GM21515 (cell line): Measurements from ENCODE around the gene MARCHF10.
"Not testable (repeated sequence)": the region's sequence is repeated elsewhere in the genome, so short reads cannot be mapped to it uniquely, and the experiment has no call there.

Source experiments
- ATAC-seq: cut with Tn5 transposase; IDR thresholded peaks from one replicate; pipeline ENCODE4 v1.9.1; 2021; ENCODE audit not compliant: unreplicated experiment

MARCHF10 gene

GRCh38 chr17:62791235-62791734, 16.8 kb downstream of the MARCHF10 start:
- ATAC-seq, result no peak

- no peak for ATAC-seq
Observed at GRCh38 chr17:62790564-62790986, 17.5 kb downstream of the MARCHF10 start.

- ATAC-seq, result no peak
Observed at GRCh38 chr17:62787366-62787765, 20.7 kb downstream of the MARCHF10 start.

- no peak for ATAC-seq
Observed at GRCh38 chr17:62786646-62787045, 21.5 kb downstream of the MARCHF10 start.

- ATAC-seq, result not testable (repeated sequence)
Observed at GRCh38 chr17:62785983-62786382, 22.1 kb downstream of the MARCHF10 start.

GRCh38 chr17:62782730-62783270, 25.3 kb downstream of the MARCHF10 start:
- ATAC-seq, result no peak

GRCh38 chr17:62781831-62782251, 26.3 kb downstream of the MARCHF10 start:
- ATAC-seq, result no peak

GRCh38 chr17:62781356-62781755, 26.8 kb downstream of the MARCHF10 start:
- no peak for ATAC-seq

- no peak for ATAC-seq
Observed at GRCh38 chr17:62780951-62781350, 27.2 kb downstream of the MARCHF10 start.

GRCh38 chr17:62780269-62780668, 27.8 kb downstream of the MARCHF10 start:
- no peak for ATAC-seq

GRCh38 chr17:62778990-62779681, 29.0 kb downstream of the MARCHF10 start:
- ATAC-seq, result no peak

- ATAC-seq, result no peak
Observed at GRCh38 chr17:62775876-62776275, 32.2 kb downstream of the MARCHF10 start.

GRCh38 chr17:62774338-62774737, 33.8 kb downstream of the MARCHF10 start:
- ATAC-seq, result no peak

GRCh38 chr17:62767997-62768396, 40.1 kb downstream of the MARCHF10 start:
- ATAC-seq, result no peak

- ATAC-seq, result no peak
Observed at GRCh38 chr17:62765351-62765750, 42.8 kb downstream of the MARCHF10 start.

GRCh38 chr17:62763891-62764600, 44.1 kb downstream of the MARCHF10 start:
- ATAC-seq, result no peak

- ATAC-seq, result no peak
Observed at GRCh38 chr17:62761884-62762283, 46.2 kb downstream of the MARCHF10 start.

- no peak for ATAC-seq
Observed at GRCh38 chr17:62760945-62761267, 47.2 kb downstream of the MARCHF10 start.

- ATAC-seq, result no peak
Observed at GRCh38 chr17:62760059-62760944, 47.8 kb downstream of the MARCHF10 start.

- no peak for ATAC-seq
Observed at GRCh38 chr17:62757500-62757951, 50.6 kb downstream of the MARCHF10 start.

GRCh38 chr17:62756198-62756597, 51.9 kb downstream of the MARCHF10 start:
- ATAC-seq, result no peak
